ENCODE data around the gene CLTB. TPM values are rescaled to one million over a fixed set of nuclear protein-coding genes. Genes with fewer than 3 reads are reported as not detected.

Gene CLTB
- total and polyA plus RNA-seq, 2 experiments from 2014 or later, result 26.8 to 34.0 TPM

- no peak for TF ChIP-seq ZNF462 (CRISPR knock-in tag; IDR thresholded peaks at IDR 0.05)
These were observed 36.5 kb downstream of the CLTB start (continued) for GRCh38 chr5:176379881-176380280.

- no peaks in the 10 kb centered on the region for H3K27me3 ChIP-seq (ENCODE audit: insufficient read depth)
- no peaks in the 10 kb centered on the region for H3K9me3 Mint-ChIP-seq
These were observed 43.1 kb downstream of the CLTB start for GRCh38 chr5:176373100-176373818.

More at GRCh38 chr5:176373100-176373818, 43.1 kb downstream of the CLTB start:
- Mint-ChIP-seq H3K27me3 (ENCODE audit: insufficient read depth, low read depth, poor library complexity) (peaks cover 2% of the 10 kb centered on the region), H3K36me3 (ENCODE audit: low read depth) (no peaks in the 10 kb centered on the region), H3K4me3 (no peak overlapping the region), H3K4me1 (no peaks in the 10 kb centered on the region), H3K27ac (no peak overlapping the region)
- no peaks in the 10 kb centered on the region for H3K36me3 ChIP-seq (ENCODE audit: insufficient read depth)
- no peaks in the 10 kb centered on the region for H3K4me1 ChIP-seq (ENCODE audit: insufficient read depth)
- no peaks in the 10 kb centered on the region for H3K79me2 ChIP-seq (replicated peaks; ENCODE audit: insufficient read depth)
- DNase-seq (ENCODE audit: low spot score), result no peak
- no peak overlapping the region for H2AFZ ChIP-seq
- no peak overlapping the region for H3K27ac ChIP-seq (ENCODE audit: low read depth)
- H3K4me2 ChIP-seq, result no peak overlapping the region
- no peaks in the 10 kb centered on the region for H3F3A ChIP-seq (replicated peaks; ENCODE audit: low read depth)
- H4K20me1 ChIP-seq (replicated peaks; ENCODE audit: insufficient read depth), result 0 out of 2 replicates have a peak, but pooled peaks cover 6% of the 10 kb centered on the region
- ATAC-seq, result no peak
- H3K9me2 ChIP-seq (ENCODE audit: insufficient read depth), result no peaks in the 10 kb centered on the region
- TF ChIP-seq POLR2AphosphoS5 (IDR thresholded peaks at IDR 0.05; ENCODE audit: low read depth), result no peak
- no peak for TF ChIP-seq ZNF331 (CRISPR knock-in tag; IDR thresholded peaks at IDR 0.05; ENCODE audit: low read depth)
- TF ChIP-seq ETS1 (IDR thresholded peaks at IDR 0.05), result no peak
- TF ChIP-seq ZNF462 (CRISPR knock-in tag; IDR thresholded peaks at IDR 0.05), result no peak
- no peak for TF ChIP-seq EZH2phosphoT487 (IDR thresholded peaks at IDR 0.05; ENCODE audit: unreplicated experiment)
- TF ChIP-seq CREB1 (CRISPR knock-in tag; IDR thresholded peaks at IDR 0.05; ENCODE audit: low read depth), result no peak
- no peak for TF ChIP-seq STAT1 (IDR thresholded peaks at IDR 0.05; ENCODE audit: unreplicated experiment)
- TF ChIP-seq JUNB (IDR thresholded peaks at IDR 0.05; ENCODE audit: unreplicated experiment), result no peak
- H3K4me3 ChIP-seq, result no peak overlapping the region
